Stimulated activated CD4-positive, alpha-beta T cell treated with anti-CD3 and anti-CD28 coated beads, Interleukin-2, amount 100 ng/mL, for 24 hours (primary cell): ENCODE data around the gene CC2D1B.
"Not testable (repeated sequence)": the region's sequence is repeated elsewhere in the genome, so short reads cannot be mapped to it uniquely, and the experiment has no call there.

Source experiments
- DNase-seq, 2 donors: peaks; one replicate each; pipeline ENCODE4 v3.0.0-alpha.2; 2020

Gene CC2D1B, protein sequence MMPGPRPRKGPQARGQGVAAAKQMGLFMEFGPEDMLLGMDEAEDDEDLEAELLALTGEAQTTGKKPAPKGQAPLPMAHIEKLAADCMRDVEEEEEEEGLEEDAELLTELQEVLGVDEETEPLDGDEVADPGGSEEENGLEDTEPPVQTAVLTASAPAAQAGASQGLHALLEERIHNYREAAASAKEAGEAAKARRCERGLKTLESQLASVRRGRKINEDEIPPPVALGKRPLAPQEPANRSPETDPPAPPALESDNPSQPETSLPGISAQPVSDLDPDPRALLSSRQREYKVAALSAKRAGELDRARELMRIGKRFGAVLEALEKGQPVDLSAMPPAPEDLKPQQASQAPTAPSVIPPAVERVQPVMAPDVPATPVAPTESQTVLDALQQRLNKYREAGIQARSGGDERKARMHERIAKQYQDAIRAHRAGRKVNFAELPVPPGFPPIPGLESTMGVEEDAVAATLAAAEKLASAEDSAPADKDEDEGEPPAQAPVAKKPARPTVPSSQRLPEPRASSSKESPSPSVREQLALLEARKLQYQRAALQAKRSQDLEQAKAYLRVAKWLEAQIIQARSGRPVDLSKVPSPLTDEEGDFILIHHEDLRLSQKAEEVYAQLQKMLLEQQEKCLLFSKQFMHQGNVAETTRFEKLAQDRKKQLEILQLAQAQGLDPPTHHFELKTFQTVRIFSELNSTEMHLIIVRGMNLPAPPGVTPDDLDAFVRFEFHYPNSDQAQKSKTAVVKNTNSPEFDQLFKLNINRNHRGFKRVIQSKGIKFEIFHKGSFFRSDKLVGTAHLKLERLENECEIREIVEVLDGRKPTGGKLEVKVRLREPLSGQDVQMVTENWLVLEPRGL

DNA sequence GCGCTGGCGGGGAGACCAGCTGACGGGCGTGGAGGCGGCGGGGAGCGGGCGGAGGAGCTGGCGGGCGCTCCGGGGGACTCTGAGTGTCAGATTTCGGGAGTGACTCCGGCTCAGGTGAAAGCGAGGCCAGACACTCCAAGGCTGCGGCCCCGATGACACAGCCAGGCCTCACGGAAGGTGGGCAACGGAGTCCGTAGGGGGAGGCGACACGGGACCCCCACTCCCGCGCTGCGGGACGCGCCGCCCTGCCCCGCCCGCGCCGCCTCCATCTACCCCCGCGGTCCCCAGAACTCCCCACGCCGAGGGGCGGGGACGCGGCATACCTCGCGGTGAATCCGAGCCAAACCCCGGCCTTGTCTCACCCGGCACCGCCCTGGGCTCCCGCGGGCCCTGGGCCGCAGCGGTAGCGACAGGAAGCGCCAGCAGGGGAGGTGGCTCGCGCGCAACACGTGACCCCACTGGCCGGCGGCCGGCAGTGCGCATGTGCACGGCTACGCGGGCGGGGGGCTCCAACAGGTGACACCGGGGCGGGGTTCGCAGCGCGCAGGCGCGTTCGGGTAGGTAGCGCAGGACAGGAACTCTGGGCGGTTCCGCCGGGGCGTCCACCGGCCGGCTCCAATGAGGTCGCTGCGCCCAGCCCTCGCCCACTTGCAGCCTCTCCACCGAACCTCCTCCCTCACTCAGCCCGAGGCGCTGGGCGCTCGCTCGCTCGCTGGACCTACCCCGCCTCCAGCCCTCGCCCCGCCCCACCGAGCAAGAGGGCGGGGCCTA, at the start of gene CC2D1B:
Gene CC2D1B, minus strand, starts transcription at position 460 of the 771 bp plus-strand sequence. CDS start 1,585 bp downstream, outside the sequence.
- DNase-seq = peak; percentile 99

DNA sequence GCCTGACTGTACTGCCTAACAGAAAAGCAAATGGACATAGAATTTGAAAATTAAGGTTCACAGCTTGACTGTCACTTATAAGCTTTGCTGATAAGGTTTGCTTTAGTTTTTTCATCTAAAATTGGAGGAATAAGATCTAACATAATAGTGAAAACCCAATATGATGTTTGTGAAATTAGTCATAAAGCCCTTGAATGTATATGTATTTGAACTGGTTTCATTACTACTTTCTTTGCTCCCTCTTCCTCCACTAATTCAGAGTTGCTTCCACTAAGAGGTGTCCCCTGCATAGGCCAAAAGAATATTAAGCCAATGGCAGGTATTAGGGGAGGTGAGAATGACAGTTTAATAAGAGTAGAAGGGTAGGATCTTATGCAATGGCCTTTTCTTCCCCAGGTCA, 48.9 kb upstream of the CC2D1B start:
- no peak for DNase-seq

DNA sequence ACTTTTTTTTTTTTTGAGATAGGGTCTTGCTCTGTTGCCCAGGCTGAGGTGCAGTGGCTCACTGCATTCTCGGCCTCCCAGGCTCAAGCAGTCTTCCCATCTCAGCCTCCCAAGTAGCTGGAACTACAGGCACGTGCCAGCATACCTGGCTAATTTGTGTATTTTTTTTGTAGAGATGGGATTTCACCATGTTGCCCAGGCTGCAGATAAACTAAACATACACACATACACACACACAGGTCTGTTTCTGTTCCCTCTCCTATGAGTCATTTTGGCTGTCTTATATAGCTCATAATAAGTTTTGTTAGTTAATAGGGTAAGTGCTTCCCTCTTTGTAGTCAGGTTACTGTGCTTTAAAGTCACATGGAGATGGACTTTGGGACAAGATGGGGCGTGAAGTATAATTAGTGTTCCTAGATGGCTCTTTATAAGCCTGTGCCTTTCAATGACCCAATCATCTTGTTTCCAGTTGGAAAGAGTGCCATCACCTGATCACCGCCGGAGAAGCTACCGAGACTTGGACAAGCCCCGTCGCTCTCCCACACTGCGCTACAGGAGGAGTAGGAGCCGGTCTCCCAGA, 47.5 kb upstream of the CC2D1B start:
- no peak for DNase-seq

DNA sequence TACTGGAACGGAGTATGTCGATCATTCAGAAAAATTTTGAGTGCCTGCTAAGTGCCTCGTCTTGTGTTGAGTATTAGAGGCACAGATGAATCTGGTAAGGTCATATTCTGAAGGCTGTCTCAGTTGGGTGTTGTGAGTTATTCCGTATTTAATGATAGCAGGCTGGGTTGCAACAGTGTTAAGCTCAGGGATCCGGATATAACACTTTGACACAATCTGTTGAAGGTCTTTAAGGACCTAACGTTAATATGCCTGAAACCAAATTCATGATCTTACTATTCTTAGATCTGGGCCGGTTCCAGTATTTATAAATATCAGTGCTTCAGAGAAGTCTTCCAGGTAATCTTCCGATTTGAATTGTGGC, 39.0 kb upstream of the CC2D1B start:
- no peak for DNase-seq

DNA sequence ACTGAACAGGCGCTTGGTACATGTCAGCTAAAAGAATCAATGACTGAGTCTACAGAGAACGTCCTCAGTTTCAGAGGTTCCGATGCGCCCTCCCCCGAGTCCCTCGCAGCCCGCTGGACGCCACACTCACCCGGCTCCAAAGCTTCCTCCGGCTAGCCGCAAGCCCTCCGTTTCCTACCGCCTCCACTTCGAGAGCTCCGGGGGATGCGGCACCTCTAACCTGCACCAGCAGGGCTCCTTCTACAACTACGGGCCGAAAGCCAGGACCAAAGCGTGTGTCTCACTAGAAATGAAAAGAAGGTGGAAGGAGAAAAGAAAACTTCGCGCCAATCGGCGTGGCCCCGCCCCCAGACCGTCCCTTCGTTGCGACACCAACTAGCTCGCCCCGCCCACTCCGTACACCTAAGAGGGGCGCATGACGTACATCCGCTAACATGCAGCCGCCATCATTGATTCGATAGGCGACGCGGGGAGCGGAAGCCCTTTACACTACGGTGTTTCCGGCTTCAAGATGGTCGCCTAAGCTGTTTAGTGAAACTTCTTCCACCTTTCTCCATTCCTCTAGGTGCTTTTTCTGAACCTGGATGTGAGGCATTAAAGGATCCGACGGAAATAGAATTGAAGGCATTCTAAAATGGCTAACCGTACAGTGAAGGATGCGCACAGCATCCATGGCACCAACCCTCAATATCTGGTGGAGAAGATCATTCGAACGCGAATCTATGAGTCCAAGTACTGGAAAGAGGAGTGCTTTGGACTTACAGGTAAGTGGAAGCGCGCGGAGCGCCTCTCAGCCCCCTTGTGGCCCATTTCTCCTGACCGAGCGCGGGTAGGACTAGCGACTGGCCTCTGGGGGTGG, 38.3 kb upstream of the CC2D1B start, which contains the start of the genes ORC1 and PRPF38A:
Gene ORC1, minus strand, starts transcription at position 308 of the 859 bp plus-strand sequence. CDS start 2,200 bp downstream, outside the sequence.
Gene PRPF38A, plus strand, starts transcription at position 487 of the 859 bp plus-strand sequence. Its CDS starts 148 bp downstream, at position 635.
- peak; percentile 99 to 100 for DNase-seq

DNA sequence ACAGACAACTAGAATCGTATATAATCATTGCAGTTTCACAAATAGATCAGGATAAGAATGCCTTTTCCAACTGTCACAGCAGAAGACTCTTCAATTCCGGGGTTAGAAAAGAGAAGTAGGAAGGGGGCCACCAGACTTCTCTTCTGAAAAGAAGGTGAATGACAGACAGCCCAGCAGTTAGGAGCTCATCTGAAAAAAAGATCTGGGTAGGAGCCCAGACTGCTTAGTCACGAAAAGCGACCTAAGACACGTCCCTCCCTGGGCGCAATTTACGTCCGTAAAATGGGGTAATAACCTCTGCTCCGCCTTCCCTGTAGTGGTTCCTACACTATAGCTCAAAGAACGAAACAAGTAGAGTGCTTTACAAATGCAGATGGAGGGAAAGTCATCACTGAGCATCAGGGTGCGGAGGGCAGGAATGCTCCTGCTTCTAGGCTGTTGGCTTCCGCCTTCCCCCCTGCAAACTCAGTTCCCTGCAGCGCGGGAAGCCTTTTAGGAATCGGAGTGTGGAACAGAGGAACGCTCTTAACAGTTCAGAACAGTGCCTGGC, 37.6 kb upstream of the CC2D1B start:
- DNase-seq = peak; percentile 41 to 58

DNA sequence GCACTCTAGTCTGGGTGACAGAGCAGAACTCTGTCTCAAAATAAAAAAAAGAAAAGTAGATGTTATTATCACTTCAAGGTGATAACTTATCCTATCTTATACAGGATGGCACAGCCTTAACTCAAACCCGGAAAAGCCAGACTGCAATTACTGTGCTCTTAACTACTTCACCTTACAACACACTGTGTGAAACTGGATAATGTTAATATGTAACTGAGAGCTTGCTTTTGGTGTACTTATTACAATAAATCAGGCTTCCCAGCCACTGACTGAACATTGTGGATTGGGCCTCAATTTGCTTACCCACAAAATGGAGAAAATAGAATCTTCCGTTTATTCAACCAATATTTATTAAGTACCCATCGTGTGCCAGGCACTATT, 36.8 kb upstream of the CC2D1B start:
- no peak for DNase-seq

DNA sequence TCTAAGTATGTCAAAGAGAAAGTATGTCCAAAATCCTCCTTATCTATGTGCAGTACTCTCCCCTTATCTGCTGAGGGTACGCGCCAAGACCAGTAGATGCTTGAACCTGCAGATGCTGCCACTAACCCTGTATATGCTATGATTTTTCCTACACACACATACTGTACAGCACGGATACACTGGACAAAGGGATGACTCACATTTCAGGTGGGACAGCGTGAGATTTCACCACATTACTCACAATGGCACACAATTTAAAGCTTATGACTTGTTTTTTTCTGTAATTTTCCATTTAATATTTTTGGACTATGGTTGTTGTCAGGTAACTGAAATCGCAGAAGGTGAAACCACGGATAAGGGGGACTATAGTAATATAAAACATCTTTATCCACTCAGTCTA, 34.1 kb upstream of the CC2D1B start:
- no peak for DNase-seq

DNA sequence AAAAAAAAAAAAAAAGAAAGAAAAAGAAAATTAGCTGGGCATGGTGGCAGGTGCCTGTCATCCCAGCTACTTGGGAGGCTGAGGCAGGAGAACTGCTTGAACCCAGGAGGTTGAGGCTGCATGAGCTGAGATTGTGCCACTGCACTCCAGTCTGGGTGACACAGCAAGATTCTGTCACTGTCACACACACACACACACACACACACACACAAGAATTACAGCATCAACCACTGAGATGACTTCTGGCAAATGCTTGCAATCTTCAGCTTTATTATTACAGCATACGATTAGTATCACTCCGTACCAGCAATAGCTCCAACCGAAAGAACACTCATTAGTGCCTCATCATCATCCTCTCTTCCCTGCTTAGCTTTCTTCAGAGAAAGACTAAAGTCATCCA, 33.6 kb upstream of the CC2D1B start:
- DNase-seq = no peak

DNA sequence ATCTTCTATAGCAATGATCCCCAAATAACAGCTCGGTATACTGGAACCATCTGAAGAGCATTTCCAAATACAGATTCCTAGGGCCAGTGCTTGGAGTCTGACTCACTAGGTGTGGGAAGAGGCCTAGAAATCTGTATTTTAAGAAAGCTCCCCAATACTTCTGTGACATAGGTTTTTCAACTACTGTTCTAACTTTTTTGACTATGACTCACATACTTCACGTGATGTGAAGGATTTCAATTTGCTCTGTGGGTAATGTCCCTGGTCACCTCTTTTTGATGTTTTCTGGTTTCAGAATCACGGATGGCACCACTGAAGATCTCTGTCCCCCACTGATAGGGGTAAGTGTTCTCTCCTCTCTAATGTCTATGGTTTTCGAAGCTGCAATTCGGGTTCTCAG, 27.2 kb upstream of the CC2D1B start:
- DNase-seq = no peak

DNA sequence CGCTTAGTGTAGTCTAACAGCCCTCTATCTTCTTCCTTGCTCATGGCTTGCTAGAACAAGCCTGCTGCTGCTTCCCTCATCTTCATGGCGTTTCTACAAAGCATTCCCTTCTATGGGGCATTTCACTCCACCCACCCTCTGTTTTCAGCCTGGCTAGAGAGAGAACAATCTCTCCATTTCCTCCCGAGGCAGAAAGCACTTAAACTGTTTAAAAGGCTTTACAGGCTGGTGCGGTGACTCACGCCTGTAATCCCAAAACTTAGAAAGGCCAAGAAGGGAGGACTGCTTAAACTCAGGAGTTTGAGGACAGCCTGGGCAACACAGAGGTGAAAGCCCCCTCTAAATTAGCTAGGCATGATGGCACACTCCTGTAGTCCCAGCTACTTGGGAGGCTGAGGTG, 20.5 kb upstream of the CC2D1B start:
- DNase-seq = no peak

DNA sequence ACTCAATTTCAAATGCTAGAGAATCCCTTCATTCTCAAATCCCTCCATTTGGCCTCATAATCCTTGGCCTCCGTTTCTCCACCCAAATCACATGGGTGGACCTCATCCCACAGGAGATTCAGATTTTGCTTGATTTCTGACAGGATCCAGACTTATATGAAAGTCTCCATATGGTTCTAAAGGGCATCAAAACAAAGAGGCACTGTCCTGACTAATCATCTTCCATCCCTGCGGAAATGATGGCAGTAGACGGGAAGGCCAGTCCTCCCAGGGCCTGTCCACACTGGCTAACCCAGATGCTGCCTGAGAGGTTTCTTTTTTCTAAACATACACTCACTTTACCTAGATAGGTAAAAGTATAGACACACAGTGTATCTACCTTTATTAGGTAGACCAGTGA, 19.4 kb upstream of the CC2D1B start:
- no peak for DNase-seq

DNA sequence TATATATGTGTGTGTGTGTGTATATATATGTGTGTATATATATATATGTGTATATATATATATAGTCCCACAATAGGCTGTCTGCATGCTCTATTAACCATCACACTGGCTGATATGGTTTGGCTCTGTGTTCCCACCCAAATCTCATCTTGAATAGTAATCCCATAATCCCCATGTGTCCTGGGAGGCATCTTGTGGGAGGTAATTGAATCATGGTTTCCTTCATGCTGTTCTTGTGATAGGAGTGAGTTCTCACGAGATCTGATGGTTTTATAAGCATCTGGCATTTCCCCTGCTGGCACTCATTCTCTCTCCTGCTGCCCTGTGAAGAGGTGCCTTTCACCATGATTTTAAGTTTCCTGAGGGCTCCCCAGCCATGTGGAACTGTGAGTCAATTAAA, 3.8 kb upstream of the CC2D1B start:
- not testable (repeated sequence) for DNase-seq

DNA sequence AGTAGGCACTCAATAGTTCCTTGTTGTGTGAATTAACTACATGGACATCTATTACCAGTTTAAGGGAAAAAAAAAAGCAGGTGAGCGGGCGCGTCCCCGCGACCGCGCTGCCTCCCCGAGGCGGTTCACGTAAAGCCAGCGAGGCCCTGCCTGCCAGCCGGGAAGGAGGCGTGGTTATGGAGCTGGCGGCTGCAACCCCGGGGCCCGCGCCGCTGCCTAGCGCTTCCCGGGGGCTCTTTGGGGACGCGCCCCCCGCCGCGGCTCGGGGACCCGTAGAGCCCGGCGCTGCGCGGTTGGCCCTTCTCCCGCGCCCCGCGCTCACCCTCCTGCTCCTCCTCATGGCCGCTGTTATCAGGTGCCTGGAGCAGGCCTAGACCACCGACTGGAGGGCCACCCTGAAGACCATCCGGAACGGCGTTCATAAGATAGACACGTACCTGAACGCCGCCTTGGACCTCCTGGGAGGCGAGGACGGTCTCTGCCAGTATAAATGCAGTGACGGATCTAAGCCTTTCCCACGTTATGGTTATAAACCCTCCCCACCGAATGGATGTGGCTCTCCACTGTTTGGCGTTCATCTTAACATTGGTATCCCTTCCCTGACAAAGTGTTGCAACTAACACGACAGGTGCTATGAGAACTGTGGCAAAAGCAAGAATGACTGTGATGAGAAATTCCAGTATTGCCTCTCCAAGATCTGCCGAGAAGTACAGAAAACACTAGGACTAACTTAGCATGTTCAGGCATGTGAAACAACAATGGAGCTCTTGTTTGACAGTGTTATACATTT, 2.6 kb upstream of the CC2D1B start:
- DNase-seq = peak; percentile 61 to 68

DNA sequence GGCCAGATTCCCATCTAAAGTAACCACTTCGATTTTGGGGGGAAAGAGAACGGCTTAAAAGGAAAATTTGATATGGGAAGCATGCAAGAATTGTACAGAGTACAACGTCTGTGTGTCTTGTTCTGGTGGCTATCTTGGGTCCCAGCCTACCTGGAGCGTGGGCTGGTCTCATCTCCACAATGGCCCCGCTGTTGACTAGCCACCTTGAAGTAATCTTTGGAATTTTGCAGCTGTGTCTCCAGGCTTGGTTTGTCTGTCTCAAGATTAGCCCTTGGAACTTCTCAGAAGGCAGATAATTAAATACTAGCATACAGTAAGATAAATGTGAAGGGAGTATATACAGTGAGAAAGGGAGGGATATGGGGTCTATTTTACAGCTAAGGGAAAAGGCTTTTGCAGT, 1.3 kb upstream of the CC2D1B start:
- no peak for DNase-seq

DNA sequence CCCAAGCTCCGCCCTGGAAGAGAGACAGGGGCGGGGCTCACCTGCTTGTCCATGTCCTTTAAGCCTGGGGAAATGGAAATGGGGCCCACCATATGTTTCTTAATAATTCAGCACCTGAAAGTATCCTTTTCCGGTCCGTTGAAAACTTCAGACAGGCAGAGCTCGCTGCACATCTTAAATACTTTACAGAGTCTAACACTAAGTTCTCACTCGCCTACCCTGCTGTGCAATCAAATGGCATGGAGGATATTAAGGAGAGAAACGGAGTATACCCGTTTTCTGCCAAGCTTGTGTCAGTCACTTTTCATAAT, 467 bp upstream of the CC2D1B start:
- no peak for DNase-seq

DNA sequence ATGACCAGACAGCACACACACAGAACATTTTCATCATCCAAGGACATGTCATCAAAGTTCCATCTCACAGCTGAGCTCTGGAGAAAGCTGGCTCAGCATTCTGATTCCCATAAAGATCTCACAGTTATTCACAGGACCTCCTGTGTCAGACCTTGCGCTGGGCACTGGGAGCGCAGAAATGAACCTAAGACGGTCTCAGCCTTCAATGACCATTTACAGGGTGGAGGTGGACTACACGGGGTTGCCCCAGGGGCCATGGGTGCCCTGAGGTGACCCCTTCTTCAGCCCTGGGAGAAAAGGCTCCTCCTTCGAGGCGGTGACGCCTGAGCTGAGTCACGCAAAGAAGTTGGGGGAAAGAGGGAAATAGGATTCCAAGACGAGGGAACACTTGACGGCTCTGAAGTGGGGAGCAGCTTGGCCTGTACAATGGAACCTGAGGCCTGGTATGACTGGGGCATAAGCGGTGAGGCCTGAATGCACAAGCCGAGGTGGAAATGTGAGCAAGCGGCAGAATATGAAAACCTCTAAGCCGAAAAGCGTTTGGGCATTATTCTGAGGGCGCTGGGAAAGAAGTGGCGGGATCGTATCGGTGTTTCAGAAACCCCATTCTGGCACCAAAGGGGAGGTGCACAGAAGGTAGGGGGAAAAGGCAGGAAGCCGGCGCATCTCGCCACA, 797 bp downstream of the CC2D1B start:
- peak; percentile 28 to 30 for DNase-seq

DNA sequence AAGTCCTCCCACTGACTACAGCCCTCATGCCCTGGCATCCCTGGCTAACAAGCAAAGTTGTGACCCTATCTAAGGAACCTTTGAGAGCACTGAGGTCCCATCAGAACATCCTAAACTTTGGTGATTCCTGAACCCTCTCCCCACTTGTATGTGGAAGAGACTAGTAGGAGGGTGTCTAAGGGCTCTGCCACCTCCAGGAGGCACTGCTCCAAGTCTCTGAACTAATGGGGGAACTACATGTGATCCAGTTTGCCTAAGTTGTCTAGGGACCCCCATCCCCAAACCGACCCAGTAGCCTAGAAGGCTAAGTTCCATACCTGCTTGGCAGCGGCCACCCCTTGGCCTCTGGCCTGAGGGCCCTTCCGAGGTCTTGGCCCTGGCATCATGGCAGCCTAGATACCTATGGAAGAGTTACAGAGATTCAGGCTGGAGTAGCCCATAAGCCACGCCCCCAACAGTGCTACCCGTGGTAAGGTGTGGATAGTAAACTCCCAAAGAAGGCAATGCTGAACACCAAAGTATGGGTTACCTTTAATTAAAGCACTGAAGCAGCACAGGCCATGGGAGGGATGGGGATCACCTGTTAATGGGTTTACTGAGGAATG, 1.7 kb downstream of the CC2D1B start:
- peak in 1 of 2 donors; percentile 24 for DNase-seq

DNA sequence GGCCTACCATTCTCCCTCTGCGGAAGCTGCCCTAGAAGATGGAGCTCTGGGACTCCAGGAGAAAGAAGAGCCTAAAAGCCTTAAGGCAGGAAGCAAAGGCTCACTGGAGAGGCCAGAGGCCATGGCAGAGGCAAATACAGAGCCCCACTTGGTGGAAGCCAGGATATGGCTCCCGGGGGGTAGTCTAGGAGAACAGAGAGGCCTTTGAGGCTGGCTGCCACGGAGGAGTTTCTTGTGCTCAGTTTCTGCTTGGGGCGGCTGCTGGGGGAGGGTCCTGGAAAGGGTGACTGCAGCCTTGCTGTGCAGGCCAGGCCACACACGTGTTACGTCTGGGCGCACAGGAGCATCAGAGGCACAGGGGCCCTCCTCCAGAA, 5.4 kb downstream of the CC2D1B start:
- DNase-seq = no peak
